Stimulated activated CD4-positive, alpha-beta T cell treated with anti-CD3 and anti-CD28 coated beads, Interleukin-12 subunit alpha, Interleukin-12 subunit beta, amount 100 ng/mL, for 4 hours (primary cell): ENCODE data around the gene NDUFS2.
A peak's percentile ranks its signal among the peaks of the same experiment; 100 is the strongest.

ENCODE experiments used
- DNase-seq: peaks from one replicate; pipeline ENCODE4 v3.0.0-alpha.2; 2020

NDUFS2 gene

GRCh38 chr1:161172776-161173376 lies 29.3 kb upstream of the NDUFS2 start:
- DNase-seq, result no peak

- no peak for DNase-seq
These were observed 28.5 kb upstream of the NDUFS2 start for GRCh38 chr1:161173711-161174110.

- no peak for DNase-seq
These were observed 27.3 kb upstream of the NDUFS2 start for GRCh38 chr1:161174911-161175310.

DNA sequence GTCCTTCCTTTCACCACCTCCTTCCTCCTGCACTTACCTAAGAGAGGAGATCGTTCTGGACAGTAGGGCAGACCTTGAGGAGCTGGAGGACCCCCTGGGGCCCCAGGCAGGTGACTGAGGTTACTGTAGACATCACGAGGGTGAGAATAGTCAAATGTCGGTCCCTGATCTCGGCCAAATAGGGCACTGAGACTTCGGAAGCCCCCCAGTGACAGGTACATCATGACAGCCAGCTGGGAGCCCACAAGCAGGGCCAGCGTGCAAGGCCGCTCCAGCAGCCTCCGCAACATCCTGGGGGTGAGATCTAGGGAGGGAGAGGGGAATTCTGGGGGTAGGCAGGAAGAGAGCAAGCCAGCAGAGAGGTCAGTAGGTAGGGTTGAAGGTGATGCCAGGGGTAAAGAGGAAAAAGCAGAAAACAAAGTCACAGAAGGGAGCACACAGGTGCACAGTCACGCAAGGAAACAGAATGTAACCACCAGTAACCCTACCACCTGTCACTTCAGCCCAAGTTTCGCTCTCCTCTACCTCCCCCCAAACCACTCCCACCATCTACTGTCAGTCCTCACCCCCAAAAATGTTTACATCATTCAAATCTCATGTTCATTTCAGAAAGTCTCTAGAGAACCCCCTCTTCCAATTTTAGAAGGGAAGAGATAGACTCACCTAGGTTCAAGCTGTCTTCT lies 26.3 kb upstream of the NDUFS2 start:
- DNase-seq, result no peak

- DNase-seq, result no peak
These were observed 25.6 kb upstream of the NDUFS2 start for GRCh38 chr1:161176468-161177111.

DNA sequence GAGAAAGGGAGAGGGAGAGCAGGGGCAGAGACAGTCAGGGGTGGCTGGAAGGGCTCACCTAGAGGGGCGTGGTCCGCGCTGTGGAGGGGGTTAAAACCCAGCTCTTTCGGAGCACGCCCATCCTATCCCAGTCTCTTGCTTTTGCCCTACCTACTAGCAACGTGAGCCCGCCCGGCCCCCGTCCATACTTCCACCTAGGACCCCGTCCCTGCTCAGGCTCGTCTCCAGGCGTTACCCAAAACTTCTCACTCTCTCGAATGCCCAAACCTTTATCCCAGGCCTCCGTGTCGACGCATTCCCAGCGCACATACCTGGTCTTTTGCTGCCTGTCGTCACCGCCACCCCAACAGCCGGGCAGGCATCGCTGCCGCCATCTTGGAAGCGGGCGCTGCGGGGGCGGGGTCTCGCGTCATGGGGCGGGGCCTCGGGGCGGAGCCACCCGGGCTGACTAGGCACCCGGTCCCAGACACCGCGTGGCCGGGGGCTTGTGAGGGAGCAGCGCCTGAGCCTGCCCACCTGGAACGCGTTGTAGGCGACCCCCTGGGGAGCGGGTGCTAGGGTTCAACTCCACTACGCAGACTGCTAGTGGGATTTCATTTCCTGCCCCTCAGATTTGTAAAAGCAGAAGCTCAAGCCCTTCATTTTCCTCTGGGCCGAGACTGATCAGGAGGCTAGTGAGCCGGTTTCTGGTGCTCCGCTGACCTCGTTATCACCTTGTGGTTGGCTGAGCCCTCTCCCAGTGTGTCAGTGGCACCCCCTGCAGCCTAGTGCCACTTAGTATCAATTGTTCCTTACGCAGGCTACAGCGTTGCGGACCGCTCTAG lies 24.8 kb upstream of the NDUFS2 start, which contains the start of gene B4GALT3:
TSS of gene B4GALT3 (minus strand) at position 396 of the 824 bp plus-strand sequence. CDS start 1,447 bp downstream, outside the sequence.
- peak; percentile 99 for DNase-seq

DNA sequence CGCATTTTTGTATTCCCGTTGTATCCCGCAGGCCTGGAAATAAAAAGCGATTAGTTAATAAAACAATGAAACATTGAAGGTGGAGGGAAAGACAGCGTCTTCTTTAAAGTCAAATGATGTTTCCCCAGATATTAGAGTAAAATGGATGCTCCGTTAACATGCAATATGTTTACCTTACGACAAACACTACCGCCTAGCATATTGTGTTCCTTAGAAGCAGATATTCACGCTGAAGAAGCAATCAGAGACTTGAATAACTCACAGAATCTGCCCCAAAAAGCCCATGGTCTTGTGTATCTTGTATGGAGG lies 24.3 kb upstream of the NDUFS2 start:
- DNase-seq, result no peak

DNA sequence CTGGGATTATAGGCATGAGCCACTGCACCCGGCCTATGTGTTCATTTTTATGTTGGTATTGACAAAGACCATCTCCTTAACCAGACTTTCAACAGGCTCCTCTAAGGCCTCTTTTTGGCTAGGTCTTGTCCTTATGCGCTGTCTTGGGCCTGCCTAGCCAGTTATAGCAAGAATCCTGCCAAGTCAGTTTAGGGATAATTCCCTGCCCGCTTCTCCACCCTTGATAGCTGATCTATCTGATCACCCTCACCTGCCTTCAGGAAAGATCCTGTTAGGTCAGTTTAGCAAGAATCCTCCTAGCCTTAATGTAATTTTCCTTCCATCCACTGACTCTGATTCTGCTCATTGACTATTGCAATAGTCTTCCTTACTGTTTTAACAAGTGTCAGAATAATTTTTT lies 22.5 kb upstream of the NDUFS2 start:
- no peak for DNase-seq

DNA sequence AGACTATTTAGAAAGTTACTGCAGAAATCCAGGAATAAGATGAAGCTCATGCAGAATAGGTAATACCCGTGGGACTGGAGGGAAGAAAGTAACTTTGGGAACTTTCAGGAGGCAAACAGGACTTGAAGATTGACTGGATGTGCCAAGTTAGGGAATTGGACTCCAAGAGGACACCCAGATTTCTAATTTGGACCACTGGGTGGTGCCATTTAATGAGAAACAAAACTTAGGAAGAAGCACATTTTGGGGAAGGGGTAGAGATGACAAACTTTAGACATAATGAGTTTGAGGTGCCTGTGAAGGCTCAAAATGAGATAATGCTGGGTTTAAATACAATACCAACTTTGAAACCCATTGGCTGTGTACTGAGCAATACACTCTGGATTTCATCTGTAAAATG lies 21.5 kb upstream of the NDUFS2 start:
- DNase-seq, result no peak

DNA sequence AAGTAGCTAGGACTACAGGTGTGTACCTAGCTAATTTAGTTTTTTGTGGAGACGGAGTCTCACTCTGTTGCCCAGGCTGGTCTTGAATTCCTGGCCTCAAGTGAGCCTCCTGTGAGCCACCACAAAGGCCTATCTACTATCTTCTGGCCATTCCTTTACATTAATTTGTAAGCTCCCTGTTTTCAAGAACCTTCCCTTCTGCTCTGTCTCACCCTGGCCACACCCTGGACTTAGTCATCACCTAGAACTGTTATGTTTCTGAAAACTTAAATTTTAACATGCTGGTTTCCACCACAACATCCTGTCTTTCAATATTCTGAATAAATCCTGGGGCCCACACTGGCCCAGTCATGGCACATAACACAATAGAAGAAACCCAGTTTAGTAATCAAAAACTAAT lies 20.0 kb upstream of the NDUFS2 start:
- peak; percentile 44 for DNase-seq

- peak; percentile 33 for DNase-seq
These were observed 16.9 kb upstream of the NDUFS2 start for GRCh38 chr1:161185282-161185682.

DNA sequence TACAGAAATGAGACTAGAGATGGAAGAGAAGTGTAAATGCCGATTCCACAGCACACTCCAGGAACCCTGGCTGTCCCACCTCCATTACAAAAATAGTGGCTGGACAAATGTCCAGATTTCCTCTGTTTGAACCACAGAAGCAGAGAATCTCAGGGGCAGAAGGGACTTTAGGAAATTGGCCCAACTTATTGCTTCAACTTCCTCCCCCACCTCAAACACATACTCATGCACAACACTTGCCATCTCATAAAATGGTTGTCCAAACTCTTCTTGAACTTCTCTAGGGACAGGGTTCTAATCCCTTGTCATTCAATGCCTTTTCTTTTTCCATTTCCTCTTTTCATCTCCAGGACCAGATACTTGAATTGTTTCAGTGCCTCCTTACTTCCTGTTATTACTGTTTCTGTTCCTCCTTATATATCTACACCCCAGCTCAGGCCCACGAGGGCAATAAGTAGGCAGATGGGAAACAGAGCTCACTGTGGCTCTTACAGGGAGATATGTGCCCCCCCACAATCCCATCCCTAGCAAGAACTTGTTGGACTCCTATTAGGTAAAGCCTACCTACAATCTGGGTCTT lies 16.3 kb upstream of the NDUFS2 start:
- DNase-seq, result no peak

- DNase-seq, result no peak
These were observed 14.9 kb upstream of the NDUFS2 start for GRCh38 chr1:161187311-161187710.

- no peak for DNase-seq
These were observed 13.8 kb upstream of the NDUFS2 start for GRCh38 chr1:161188381-161188780.

GRCh38 chr1:161189036-161189435 lies 13.1 kb upstream of the NDUFS2 start:
- DNase-seq, result no peak

GRCh38 chr1:161190962-161191521 lies 11.1 kb upstream of the NDUFS2 start:
- DNase-seq, result no peak

GRCh38 chr1:161191971-161192370 lies 10.2 kb upstream of the NDUFS2 start:
- DNase-seq, result no peak

DNA sequence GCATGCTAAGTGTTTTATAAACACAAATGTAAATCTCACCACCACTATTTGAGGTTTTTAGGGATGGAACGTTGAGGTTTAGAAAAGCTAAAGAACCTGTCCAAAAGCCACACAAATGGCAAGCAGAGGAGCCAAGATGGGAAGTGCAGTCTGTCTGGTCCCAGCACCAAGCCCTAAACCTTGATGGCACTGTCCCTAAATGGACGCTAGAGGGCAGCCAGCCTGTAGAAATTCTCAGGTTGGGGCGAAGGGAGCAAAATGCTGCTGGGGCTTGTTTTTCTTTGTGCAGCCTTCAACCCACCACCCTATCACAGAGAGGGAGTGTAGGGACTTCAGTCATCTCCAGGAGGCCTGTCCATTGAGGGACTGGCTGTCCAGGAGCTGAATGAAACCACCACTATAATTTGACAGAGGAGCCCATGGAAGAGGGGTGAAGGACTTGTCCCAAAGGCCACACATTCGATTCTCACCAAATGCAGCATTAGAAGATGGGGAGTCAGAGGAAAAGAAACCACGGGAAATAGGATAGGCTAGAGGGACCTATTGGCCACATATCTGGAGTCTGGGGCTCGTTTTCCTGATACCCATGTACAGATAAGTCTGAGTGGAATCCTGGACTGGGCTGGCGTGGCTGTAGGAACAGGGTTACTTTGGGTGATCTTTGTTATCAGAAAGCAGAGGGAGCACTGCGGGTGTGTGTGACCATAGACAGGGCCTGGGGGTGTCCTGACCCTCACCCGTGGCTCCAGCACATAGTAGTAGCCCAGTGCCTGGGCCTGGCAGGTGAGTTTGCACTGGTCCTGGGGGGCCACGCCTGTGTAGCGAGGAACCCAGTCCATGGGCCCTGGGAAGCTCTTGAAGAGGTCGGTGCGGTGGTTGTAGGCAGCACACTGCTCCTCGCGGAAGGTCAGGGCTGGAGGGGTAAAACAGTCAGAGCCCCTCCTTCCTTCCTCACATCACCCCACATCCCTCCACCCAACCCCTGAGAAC lies 9.4 kb upstream of the NDUFS2 start:
- DNase-seq, result peak; percentile 59

DNA sequence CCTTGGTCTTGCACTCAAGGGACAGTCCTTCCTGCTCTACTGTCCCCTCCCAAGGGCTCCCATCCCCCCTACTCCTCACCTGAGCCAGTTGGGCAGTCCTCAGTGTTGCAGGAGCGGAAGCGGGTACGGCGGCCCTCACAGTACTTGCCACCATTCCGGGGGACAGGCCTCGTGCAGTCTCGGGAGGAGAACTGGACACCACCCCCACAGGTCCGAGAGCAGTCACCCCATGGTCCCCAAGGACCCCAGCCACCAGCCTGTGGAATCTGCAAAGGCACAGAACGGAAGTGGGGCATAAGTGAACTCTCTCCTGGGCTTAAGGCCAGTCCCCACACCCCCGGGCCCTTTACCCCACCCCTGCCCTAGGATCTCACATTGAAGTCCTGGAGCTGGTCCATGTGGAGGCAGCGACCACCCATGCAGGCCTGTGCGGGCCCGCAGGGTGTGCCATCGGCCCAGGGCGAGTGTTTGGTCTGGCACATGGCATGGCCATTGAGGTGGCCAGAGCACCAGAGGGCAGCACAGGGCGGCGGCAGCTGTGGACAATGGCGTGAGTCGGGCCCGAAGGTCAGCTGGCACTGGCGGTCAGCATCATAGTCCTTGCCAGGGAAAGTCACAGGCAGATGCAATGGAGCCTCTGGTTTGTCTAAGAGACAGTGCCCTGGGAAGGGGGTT lies 8.5 kb upstream of the NDUFS2 start:
- DNase-seq, result no peak

DNA sequence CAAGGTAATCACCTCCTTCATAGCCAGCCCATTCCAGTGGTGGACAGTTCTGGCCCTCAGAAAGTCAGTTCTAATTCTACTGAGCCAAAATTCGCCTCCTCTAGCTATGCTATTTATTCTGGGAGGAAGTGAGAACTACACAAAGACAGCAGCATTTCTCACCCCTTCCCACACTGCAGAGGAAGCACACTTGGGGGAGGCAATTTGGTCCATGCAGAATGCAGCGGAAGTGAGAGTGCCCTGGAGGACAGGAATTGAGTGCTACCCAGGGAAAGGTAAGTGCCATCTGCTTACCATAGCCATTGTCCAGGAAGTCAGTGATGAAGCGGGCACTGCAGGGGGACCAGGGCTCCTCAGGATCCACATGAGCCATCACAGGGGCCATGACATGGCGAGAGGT lies 7.0 kb upstream of the NDUFS2 start:
- no peak for DNase-seq

GRCh38 chr1:161196111-161196510 lies 6.1 kb upstream of the NDUFS2 start:
- no peak for DNase-seq
